GM12875 (cell line): ENCODE measurements around the gene LETMD1.
"Not testable (repeated sequence)": the region's sequence is repeated elsewhere in the genome, so short reads cannot be mapped to it uniquely, and the experiment has no call there.

Source experiments
- H3K4me3 ChIP-seq: one replicate; pipeline ENCODE4 v1.5.1; 2011; ENCODE audit warnings: low read depth, low read length, control low read depth
- CTCF ChIP-seq: IDR thresholded peaks from 2 replicates; pipeline ENCODE4 v1.5.1; 2011; ENCODE audit warnings: low read depth, mild to moderate bottlenecking, control low read depth, inconsistent platforms, low read length, moderate library complexity, borderline replicate concordance; ENCODE audit not compliant: insufficient read depth

The LETMD1 gene

GRCh38 chr12:51005671-51006070, 42.5 kb upstream of the LETMD1 start:
- no peak for TF ChIP-seq CTCF
- no peak overlapping the region for H3K4me3 ChIP-seq

GRCh38 chr12:51008329-51009055, 39.6 kb upstream of the LETMD1 start:
- H3K4me3 ChIP-seq: no peak overlapping the region
- no peak for TF ChIP-seq CTCF

- no peak overlapping the region for H3K4me3 ChIP-seq
- TF ChIP-seq CTCF: no peak
Measured at GRCh38 chr12:51009056-51009440, 39.1 kb upstream of the LETMD1 start.

GRCh38 chr12:51011955-51012354, 36.2 kb upstream of the LETMD1 start:
- TF ChIP-seq CTCF: no peak
- no peak overlapping the region for H3K4me3 ChIP-seq

GRCh38 chr12:51012570-51013236, 35.4 kb upstream of the LETMD1 start:
- no peak for TF ChIP-seq CTCF
- no peak overlapping the region for H3K4me3 ChIP-seq

GRCh38 chr12:51013441-51013840, 34.7 kb upstream of the LETMD1 start:
- no peak overlapping the region for H3K4me3 ChIP-seq
- no peak for TF ChIP-seq CTCF

GRCh38 chr12:51014467-51014866, 33.7 kb upstream of the LETMD1 start:
- not testable (repeated sequence) for H3K4me3 ChIP-seq
